ENCODE results near the gene SLC35E4.

DNA sequence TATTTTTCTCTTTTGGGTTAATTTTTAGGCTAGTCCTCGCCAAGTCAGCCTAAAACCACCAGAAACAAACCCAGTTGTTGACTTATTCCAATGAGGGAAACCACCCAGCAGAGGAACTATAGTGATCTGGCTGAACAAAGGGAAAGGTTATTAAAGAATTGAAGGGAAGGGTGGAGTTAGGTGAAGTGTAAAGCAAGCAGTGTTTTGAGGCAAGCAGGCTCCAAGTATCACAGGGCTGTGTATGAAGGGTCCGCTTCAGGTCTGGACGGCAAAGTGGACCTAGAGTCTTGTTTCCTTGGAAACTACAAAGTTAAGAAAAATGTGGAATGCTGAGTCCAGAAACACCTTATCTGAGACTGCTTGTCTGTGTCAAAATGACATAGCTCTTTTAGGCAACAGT, 31.8 kb upstream of the SLC35E4 start:
- TF ChIP-seq EP300 (IDR thresholded peaks at IDR 0.05; ENCODE audit: borderline replicate concordance) (no peak), RAD21 (IDR thresholded peaks at IDR 0.05; ENCODE audit: low read depth) (no peak), CEBPB (IDR thresholded peaks at IDR 0.05) (no peak), TCF12 (IDR thresholded peaks at IDR 0.05; ENCODE audit: low read depth) (no peak)
- TF ChIP-seq, protein P1, sequence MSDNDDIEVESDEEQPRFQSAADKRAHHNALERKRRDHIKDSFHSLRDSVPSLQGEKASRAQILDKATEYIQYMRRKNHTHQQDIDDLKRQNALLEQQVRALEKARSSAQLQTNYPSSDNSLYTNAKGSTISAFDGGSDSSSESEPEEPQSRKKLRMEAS (IDR thresholded peaks at IDR 0.05): no peak
